SK-N-MC (cell line): Measurements from ENCODE around the gene METTL22.

Experiments
- DNase-seq: peaks from one replicate; pipeline ENCODE4 v3.0.0-alpha.2; 2011; ENCODE audit warnings: low read depth, low spot score
- H3K27ac ChIP-seq: fragments of 200-600 bp; sonication (generic); 2 replicates; pipeline ENCODE4 v1.5.1; 2016; ENCODE audit warnings: mixed run types
- H3K36me3 ChIP-seq: fragments of 200-600 bp; sonication (generic); 2 replicates; pipeline ENCODE4 v1.6.1; 2017; ENCODE audit warnings: antibody characterized with exemption, low read length, mixed read lengths; ENCODE audit not compliant: insufficient read depth
- H3K4me3 ChIP-seq: fragments of 200-600 bp; sonication (generic); 2 replicates; pipeline ENCODE4 v1.5.1; 2016
- H3K9ac ChIP-seq: fragments of 200-600 bp; sonication (generic); 2 replicates; pipeline ENCODE4 v1.8.0; 2017; ENCODE audit warnings: mixed run types, mixed read lengths; ENCODE audit not compliant: insufficient read length
- H3K9me3 ChIP-seq: fragments of 200-600 bp; sonication (generic); 2 replicates; pipeline ENCODE4 v1.6.1; 2017; ENCODE audit warnings: low read depth, mild to moderate bottlenecking, antibody characterized with exemption, low read length, moderate library complexity, mixed read lengths
- EZH2 ChIP-seq: fragments of 200-600 bp; sonication (generic); IDR thresholded peaks from one replicate; pipeline ENCODE4 v1.6.1; 2017; ENCODE audit warnings: antibody characterized with exemption
- FOXP2 ChIP-seq: optimal IDR thresholded peaks from 2 replicates; pipeline ENCODE3; 2011; ENCODE audit warnings: mild to moderate bottlenecking, moderate library complexity; ENCODE audit not compliant: insufficient read depth; ENCODE audit errors: extremely low read length, control extremely low read depth
- POLR2AphosphoS5 ChIP-seq: IDR thresholded peaks from 2 replicates; pipeline ENCODE4 v1.6.1; 2012; ENCODE audit warnings: mild to moderate bottlenecking, low read depth, low read length, borderline replicate concordance

The METTL22 gene

DNA sequence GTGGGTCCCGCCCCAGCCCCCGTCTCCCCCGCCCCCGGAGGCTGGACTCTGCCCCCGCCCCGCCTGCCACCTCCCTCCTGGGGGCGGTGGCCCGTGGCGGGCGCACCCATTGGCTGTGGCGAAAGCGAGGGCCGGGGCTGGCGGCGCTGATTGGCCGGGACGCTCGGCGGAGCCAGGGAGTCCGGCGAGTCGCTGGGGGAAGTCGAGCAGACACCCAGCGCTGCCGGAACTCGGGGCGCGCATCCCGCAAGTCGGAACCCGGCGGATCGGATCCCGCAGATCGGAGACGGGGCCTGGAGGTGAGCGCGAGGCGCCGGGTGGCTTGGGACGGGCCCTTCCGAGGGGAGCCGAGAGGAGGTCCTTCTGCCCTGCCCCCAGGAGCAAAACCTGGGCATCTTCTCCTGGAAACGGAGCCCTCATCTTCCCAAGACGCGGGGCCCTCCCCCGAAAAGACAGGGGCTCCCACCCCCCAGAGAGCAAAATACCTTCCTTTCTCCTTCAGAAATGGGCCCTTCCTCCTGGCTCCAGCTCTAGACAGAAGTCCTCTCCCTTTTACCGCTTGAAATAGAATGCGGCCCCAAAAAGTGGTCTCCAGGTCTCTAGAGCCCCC is 53.0 kb downstream of the METTL22 start, which contains the start of gene ABAT:
TSS of gene ABAT (plus strand) at position 205 of the 610 bp plus-strand sequence. CDS start 61,123 bp downstream, outside the sequence.
- TF ChIP-seq POLR2AphosphoS5 = no peak
- no peak for TF ChIP-seq FOXP2
- TF ChIP-seq EZH2 = no peak
- H3K27ac ChIP-seq = no peak within 1 kb of the TSS

DNA sequence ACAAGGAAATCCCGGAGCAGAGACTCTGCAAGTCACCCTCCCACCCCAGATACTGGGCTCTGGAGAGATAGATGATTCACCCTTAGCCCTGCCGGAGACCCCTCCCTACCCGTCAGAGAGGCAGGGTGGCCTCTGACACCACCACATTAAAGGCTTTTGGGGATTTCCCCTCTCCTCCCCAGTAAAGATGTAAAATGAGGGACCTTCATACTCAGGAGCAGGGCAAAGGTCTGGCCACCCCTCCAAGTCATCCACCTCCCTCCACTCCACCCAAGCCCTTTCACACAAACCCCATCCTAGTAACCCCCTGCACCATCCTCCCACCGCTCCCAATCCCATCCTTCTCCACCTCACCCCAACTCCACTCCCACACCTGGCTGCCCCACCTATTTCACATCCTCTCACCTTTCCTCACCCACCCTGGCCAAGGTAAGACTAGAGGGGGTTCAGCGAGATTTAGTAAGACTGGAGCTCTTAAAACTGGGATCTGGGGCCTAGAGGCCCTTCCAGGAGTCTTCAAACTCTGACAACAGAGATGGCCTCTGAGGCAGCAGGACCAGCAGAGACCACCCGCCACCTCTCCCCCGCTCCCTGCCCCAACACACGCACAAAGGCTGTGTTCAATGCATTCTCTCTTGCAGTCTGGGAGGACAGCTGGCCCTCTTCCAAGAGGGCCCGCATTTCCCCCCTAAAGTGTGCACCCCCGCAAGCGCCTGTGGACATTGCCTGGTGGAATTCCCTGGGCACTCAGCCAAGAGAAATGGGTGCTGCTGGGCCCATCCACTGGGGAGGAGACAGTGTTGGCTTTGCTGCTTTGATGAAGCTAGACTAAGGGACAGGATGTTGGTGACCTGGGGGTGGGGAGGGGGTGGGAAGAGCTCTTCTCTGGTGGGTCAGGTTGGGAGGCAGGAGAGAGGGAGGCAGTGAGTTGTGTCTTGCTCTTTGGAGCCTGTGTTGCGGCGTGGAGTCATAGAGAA is 54.0 kb downstream of the METTL22 start:
- Histone ChIP-seq H3K9ac (no peak overlapping the region), H3K4me3 (peak overlapping the region; percentile 82)
- no peak for DNase-seq

More for the DNA sequence above, 53.0 kb downstream of the METTL22 start, which contains the start of gene ABAT:
- Histone ChIP-seq H3K36me3 (no peaks in the 10 kb centered on the region), H3K9ac (no peak within 1 kb of the TSS), H3K4me3 (peak within 1 kb of the TSS; percentile 82), H3K9me3 (no peaks in the 10 kb centered on the region)
- no peak for DNase-seq

DNA sequence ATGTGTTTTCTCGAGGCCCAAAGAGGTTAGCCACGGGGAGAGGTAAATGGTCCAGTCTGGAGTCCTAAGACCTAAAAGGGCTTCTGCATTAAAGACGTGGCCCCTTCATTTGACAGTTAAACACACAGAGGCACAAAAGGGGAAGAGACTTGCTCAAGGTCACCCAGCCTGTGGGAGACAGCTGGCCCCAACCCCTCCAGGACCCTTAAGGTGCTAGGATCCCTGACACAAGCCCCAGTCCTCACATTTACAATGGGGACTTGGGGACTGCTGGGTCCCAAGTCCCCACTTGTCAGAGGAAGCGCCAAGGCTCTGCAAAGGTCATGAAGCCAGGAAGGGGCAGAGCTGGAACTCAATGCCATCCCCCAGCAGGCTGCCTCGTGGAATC is 54.7 kb downstream of the METTL22 start:
- H3K4me3 ChIP-seq = no peak overlapping the region
- DNase-seq = no peak
- no peaks in the 10 kb centered on the region for H3K36me3 ChIP-seq
- H3K9me3 ChIP-seq = no peaks in the 10 kb centered on the region
- TF ChIP-seq FOXP2 (no peak), POLR2AphosphoS5 (no peak), EZH2 (no peak)
- H3K27ac ChIP-seq = no peak overlapping the region
- H3K9ac ChIP-seq = no peak overlapping the region

More for the DNA sequence above, 54.0 kb downstream of the METTL22 start:
- no peaks in the 10 kb centered on the region for H3K9me3 ChIP-seq
- H3K27ac ChIP-seq = no peak overlapping the region
- no peak for TF ChIP-seq POLR2AphosphoS5
- no peak for TF ChIP-seq FOXP2
- no peak for TF ChIP-seq EZH2
- no peaks in the 10 kb centered on the region for H3K36me3 ChIP-seq

DNA sequence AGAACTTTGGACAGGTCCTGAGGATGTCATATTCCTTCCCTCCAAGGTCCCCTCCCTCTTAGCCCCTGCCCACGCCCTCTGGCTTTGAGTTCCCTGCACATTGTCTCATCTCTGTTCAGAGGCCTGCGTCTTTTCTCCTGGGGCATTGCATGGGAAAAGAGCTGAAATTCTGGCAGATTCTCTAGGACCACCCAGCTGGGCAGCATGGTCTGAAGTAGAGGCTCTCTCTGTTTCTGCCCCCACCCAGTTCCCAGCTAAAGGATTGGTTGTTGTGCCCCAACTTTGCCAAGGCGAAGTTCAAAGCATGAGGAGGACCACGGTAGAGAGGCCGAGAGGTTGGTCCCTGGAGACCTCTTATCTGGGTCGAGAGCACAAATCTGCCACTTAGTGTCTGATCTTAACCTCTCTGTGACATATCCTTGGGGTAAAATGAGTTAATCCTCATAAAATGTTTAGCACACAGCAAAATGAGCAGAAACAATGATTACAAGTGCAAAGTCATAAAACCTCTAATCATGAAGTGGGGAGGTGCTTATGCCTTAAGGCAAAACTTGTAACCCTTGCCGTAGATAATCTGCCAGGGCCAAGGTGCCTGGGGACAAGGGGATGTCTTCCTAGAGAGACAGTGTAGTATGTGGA is 55.4 kb downstream of the METTL22 start:
- H3K9me3 ChIP-seq = no peaks in the 10 kb centered on the region
- TF ChIP-seq EZH2 (no peak), FOXP2 (no peak), POLR2AphosphoS5 (no peak)
- H3K27ac ChIP-seq = no peak overlapping the region
- H3K4me3 ChIP-seq = no peak overlapping the region
- DNase-seq = no peak
- H3K9ac ChIP-seq = no peak overlapping the region
- no peaks in the 10 kb centered on the region for H3K36me3 ChIP-seq

DNA sequence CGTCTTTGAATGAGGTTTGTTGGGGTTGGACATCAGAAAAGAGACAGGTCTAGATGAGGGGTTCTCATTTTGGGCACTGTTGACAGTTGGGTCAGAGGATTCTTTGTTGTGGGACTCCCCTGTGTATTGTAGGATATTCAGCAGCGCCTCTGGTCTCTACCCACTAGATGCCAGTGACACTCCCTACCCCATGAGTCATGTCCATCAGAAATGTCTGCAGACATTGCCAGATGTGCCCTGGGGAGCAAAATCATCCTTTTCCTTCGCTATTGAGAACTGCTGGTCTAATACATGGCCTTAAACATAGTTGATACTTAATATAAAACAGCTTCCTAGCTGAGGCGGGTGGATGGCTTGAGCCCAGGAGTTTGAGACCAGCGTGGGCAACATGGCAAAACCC is 56.0 kb downstream of the METTL22 start:
- H3K9me3 ChIP-seq = no peaks in the 10 kb centered on the region
- no peak overlapping the region for H3K4me3 ChIP-seq
- TF ChIP-seq FOXP2 = no peak
- no peak for TF ChIP-seq POLR2AphosphoS5
- TF ChIP-seq EZH2 = no peak
- no peak overlapping the region for H3K9ac ChIP-seq
- no peak for DNase-seq
- no peak overlapping the region for H3K27ac ChIP-seq
- no peaks in the 10 kb centered on the region for H3K36me3 ChIP-seq

DNA sequence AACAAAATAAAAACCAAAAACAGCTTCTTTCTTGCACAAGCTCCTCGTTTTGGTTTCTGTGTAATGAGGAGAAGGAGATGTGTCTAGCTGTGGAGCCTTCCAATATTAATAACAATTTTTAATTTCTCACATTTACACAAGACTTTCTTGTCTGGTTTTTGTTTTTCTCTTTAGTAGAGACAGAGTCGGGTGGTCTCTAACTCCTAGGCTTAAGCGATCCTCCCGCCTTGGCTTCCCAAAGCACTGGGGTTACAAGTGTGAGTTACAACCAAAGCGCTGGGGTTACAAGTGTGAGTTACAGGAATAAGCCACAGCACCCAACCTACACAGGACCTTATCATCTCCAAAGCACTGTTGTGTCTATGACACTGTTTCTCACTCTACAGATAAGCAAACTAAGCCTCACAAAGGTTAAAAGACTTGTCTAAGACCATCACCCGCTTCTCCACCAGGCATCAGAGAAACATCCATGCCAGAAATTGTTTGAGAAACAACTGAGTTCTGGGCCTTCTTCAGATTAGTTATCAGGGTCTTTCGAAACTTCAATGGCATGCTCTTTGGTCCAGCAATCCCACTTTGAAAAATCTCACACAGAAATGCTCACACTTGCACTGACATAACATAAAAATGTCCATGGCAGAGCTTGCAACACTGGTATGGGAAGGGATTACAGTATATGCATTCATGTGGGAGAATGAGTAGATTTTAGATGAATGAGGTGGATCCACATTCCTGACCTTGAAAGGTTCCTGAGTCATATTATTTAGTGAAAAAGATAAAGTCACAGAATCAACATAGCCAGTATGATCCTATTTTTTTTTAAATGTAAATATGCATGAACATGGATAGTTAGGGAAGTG is 56.8 kb downstream of the METTL22 start:
- no peak overlapping the region for H3K27ac ChIP-seq
- no peak for TF ChIP-seq FOXP2
- TF ChIP-seq POLR2AphosphoS5 = no peak
- no peak for TF ChIP-seq EZH2
- H3K9ac ChIP-seq = no peak overlapping the region
- H3K36me3 ChIP-seq = no peaks in the 10 kb centered on the region
- no peak overlapping the region for H3K4me3 ChIP-seq
- no peaks in the 10 kb centered on the region for H3K9me3 ChIP-seq
- no peak for DNase-seq

DNA sequence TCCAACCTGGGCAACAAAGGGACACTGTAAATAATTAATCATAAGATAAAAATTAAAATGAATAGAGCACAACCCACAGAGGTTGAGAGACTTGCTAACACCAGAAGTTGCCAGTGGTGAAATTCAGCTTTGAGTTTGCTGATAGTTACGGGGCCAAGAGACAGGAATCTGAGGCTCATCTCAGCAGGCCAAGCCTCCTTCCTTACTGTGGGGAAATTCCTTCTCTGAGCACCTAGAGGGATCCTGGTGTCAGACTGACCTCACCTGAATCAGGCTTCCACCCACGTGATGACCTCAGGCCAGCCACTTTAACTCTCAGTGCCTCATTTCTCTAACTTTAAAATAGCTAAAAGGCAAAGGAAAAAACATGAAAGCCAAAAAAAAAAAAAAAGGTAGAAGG is 57.7 kb downstream of the METTL22 start:
- Histone ChIP-seq H3K36me3 (no peaks in the 10 kb centered on the region), H3K9ac (no peak overlapping the region), H3K27ac (no peak overlapping the region), H3K4me3 (no peak overlapping the region), H3K9me3 (no peaks in the 10 kb centered on the region)
- TF ChIP-seq FOXP2 = no peak
- no peak for TF ChIP-seq POLR2AphosphoS5
- TF ChIP-seq EZH2 = no peak
- no peak for DNase-seq
